Retinal pigment epithelial cell (primary cell): ENCODE data around the gene GP9.

ENCODE experiments used
- DNase-seq: peaks from one replicate; pipeline ENCODE4 v3.0.0-alpha.2; 2010; ENCODE audit warnings: low read depth
- H3K4me3 ChIP-seq: 2 replicates; pipeline ENCODE4 v1.5.1; 2011; ENCODE audit warnings: mild to moderate bottlenecking, low read length, control low read depth, moderate library complexity
- TF ChIP-seq, protein P1 (sequence below): conservative IDR thresholded peaks from 2 replicates; pipeline ENCODE4 v1.5.1; 2011; ENCODE audit warnings: low read depth, low read length, control low read depth, inconsistent platforms

The GP9 gene

DNA sequence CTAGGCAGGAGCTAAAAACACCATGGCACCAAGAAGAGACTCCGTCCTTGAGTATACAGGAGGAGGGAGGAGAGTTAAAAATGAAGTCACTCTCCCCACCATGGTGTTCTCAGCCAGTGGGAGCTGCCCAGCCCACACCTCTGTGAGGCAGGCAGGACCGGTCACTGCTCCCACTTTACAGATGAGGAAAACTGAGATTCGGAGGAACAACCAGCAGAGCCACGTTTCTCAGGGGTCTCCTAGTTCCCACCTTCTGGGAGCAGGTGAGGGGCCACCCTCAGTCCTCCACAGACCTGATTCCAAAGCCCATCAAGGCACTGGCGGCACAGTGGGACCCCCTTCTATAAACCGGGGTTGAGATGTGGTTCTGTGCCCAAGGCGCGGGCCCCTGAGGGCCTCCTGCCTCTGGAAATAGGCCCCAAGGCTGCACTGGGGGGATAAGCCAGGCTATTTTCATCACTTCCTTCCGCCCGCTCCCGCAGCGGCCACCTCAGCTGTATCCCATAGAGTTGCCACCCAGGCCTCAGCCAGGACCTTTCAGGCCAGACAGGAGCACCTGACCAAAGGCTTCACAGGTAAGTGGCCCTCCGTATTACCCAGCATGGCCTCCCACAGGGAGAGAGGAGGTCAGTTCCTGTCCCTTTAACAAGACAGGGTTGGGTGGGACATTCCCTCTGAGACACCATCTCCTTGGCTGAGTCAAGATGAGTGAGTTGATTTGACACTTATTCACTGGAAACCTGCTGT lies at the start of gene GP9:
Gene GP9 (plus strand): TSS at position 504 of the 747 bp plus-strand sequence. CDS start 961 bp downstream, outside the sequence.
- no peak within 1 kb of the TSS for H3K4me3 ChIP-seq
- DNase-seq, result no peak
- TF ChIP-seq, protein P1, sequence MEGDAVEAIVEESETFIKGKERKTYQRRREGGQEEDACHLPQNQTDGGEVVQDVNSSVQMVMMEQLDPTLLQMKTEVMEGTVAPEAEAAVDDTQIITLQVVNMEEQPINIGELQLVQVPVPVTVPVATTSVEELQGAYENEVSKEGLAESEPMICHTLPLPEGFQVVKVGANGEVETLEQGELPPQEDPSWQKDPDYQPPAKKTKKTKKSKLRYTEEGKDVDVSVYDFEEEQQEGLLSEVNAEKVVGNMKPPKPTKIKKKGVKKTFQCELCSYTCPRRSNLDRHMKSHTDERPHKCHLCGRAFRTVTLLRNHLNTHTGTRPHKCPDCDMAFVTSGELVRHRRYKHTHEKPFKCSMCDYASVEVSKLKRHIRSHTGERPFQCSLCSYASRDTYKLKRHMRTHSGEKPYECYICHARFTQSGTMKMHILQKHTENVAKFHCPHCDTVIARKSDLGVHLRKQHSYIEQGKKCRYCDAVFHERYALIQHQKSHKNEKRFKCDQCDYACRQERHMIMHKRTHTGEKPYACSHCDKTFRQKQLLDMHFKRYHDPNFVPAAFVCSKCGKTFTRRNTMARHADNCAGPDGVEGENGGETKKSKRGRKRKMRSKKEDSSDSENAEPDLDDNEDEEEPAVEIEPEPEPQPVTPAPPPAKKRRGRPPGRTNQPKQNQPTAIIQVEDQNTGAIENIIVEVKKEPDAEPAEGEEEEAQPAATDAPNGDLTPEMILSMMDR, result no peak

DNA sequence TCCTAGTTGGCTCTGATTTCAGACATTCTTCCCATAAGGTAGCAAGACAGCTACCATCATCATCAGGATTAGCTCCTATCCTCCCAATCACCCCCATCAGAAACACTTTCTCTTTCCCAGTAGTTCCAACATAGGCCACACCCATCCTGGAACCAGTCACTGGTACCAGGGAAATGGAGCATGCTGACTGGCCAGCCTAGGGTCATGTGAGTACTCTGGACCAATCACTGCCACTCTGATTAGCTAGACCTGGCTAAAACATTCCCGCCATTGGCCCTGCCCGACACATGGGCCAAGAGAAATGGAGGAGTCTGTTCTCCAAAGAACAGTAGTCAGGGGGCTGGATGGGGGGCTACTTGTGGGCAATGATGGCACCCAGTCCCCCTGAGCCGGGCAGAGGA lies 47.1 kb upstream of the GP9 start:
- no peak overlapping the region for H3K4me3 ChIP-seq
- no peak for DNase-seq
- TF ChIP-seq, protein P1, result no peak

DNA sequence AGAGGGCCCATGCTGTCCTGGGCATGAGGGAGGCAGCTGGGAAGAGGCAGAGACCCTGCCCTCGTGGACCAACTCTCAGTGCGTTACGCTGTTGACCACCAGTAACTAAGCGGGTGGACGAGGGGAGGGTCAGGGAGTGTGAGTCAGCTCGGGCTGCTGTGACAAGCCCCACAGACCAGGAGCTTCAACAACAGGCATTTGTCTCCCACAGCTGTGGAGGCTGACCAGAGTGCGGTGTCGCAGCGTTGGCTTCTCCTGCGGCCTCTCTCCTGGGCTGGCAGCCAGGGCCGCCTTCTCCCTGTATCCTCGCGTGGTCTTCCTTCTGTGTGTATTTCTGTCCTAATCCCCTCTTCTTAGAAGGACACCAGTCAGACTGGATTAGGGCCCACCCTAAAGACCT lies 46.4 kb upstream of the GP9 start:
- TF ChIP-seq, protein P1, result no peak
- DNase-seq, result no peak
- no peak overlapping the region for H3K4me3 ChIP-seq

DNA sequence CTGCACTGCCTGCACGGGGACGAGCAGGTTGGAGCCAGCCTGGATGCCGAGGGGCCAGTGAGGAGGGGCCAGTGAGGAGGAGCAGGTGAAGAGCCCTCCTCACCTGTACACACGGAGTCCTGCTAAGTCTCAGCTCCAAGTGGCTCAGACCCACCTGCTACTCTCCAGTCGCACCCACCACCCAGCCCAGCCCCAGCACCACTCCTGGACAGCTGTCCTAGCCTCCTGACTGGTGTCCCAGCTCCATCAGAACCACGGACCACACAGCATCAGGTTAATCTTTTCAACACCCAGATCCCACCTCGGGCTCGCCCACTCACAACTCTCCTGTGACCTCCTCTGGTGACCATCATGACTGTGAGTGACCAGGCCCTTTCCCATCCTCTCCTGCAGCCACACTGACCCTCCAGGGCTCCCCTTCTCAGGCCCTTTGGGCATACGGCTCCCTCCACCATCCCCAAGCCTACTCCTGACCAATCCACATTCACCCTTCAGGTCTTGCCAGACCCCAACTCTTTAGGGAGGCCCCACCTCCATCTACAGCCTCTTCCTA lies 45.7 kb upstream of the GP9 start:
- no peak overlapping the region for H3K4me3 ChIP-seq
- DNase-seq, result no peak
- TF ChIP-seq, protein P1, result no peak

DNA sequence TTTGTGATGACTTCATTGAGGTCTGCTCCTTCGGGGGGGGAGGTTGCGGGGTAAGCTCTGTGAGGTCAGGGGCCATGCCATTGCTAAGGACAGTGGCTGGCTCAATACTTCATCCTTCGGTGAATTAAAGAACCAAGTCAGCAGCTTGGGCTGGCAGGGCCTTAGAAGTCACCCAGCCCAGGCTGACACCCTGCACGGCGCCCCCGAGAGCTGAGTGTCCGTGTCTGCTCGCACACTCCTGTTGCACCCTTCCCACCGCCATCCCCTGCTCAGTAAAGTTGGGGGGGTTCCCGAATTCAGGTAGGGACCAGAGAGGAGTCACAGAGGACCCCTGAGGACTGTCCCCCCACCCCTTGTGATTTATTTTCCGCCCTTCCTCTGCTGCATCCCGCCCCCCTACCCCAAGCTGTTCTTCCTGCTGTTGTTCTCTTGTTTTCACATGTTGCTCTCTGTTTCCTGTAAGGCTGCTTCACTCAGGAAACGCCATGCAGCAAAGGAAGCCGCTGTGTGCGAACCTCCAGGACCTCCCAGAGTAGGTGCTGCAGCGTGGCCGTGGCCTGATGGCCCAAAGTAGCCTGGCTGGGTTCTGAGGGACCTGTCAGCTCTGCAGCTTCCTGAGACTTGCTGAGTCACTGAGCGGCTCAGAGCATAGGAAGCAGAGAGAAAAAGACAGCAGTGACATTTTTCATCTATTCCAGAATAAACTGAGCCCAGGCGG lies 45.0 kb upstream of the GP9 start:
- DNase-seq, result no peak
- H3K4me3 ChIP-seq, result no peak overlapping the region
- TF ChIP-seq, protein P1, result no peak

DNA sequence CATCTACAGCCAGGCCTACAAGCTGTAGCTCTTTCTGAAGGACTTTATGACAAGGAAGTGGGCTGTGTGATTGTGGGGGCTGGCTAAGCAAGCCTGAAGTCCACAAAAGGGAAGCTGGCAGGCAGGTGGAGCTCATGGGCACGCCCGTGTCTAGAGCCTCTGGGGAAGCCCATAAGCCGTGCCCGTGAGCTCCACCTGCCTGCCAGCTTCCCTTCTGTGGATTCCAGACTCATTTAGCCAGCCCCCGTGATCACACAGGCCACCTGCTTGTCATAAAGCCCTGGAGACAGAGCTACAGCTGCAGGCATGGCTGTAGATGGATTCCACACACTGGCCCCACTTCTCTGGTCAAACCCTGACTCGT lies 44.2 kb upstream of the GP9 start:
- TF ChIP-seq, protein P1, result peak; percentile 10
- no peak for DNase-seq
- H3K4me3 ChIP-seq, result no peak overlapping the region
